Heart left ventricle (tissue), 16 donors: Measurements from ENCODE around the gene FBN1. TPM values are rescaled to one million over a fixed set of nuclear protein-coding genes. Genes with fewer than 3 reads are reported as not detected.

Source experiments
- ATAC-seq, 4 donors: fragments of 200-7000 bp; cut with Tn5 transposase; one replicate each; pipeline ENCODE4 v1.9.1; 2020 to 2022; ENCODE audit warnings: moderate library complexity in 4 of 4, mild to moderate bottlenecking in 3 of 4, moderate number of reproducible peaks in 1 of 4
- DNase-seq, 5 donors: peaks; one replicate each; pipeline ENCODE4 v3.0.0-alpha.2; 2020
- H3K27ac ChIP-seq, 12 donors: fragments of 200-600 bp; sonication (generic) in 4 of 12; one replicate each; pipeline versions ENCODE4 v1.5.0 to v1.8.0; 2016 to 2022; ENCODE audit warnings: mild to moderate bottlenecking in 2 of 12
- H3K27me3 ChIP-seq, 9 donors: fragments of 200-600 bp; sonication (generic) in 2 of 9; one replicate each; pipeline versions ENCODE4 v1.5.1 to v1.8.0; 2016 to 2022; ENCODE audit warnings: mild to moderate bottlenecking in 3 of 9
- H3K36me3 ChIP-seq, 9 donors: fragments of 200-600 bp; sonication (generic) in 2 of 9; one replicate each; pipeline versions ENCODE4 v1.5.0 to v1.8.0; 2018 to 2022; ENCODE audit warnings: mild to moderate bottlenecking in 2 of 9
- H3K4me1 ChIP-seq, 12 donors: fragments of 200-600 bp; sonication (generic) in 4 of 12; one replicate each; pipeline versions ENCODE4 v1.5.0 to v1.8.0; 2016 to 2022; ENCODE audit warnings: mild to moderate bottlenecking in 3 of 12
- H3K4me3 ChIP-seq, 12 donors: fragments of 200-600 bp; sonication (generic) in 4 of 12; one replicate each; pipeline versions ENCODE4 v1.5.0 to v1.8.0; 2017 to 2022; ENCODE audit warnings: mild to moderate bottlenecking in 9 of 12, moderate library complexity in 4 of 12
- H3K9me3 ChIP-seq, 12 donors: fragments of 200-600 bp; sonication (generic) in 4 of 12; one replicate each; pipeline versions ENCODE4 v1.5.0 to v1.8.0; 2016 to 2022; ENCODE audit warnings: mild to moderate bottlenecking in 1 of 12
- CTCF ChIP-seq, 12 donors: fragments of 200-600 bp; sonication (generic) in 4 of 12; IDR thresholded peaks; one replicate each; pipeline versions ENCODE4 v1.5.0 to v1.8.0; 2018 to 2022; ENCODE audit warnings: antibody characterized with exemption in 12 of 12, mild to moderate bottlenecking in 5 of 12
- POLR2A ChIP-seq, 2 donors: fragments of 450-650 bp; IDR thresholded peaks; one replicate each; pipeline ENCODE4 v1.6.1; 2017; ENCODE audit warnings: antibody characterized with exemption in 2 of 2, mild to moderate bottlenecking in 2 of 2, moderate library complexity in 2 of 2
- WGBS, 4 donors: extraction: QIAGEN DNeasy Blood & Tissue Kit in 2 of 4; methylation state at CpG; one replicate each; pipeline versions ENCODE4 v1.1.5 to v1.1.7; 2013 to 2018; 5-methylcytosine and 5-hydroxymethylcytosine counted together
- intact Hi-C, 10 donors: fragments of 100-400 bp; cut with DNase I; formaldehyde crosslinking; loops; one replicate each; pipeline versions ENCODE4 v1.11.1 to v1.14.2; 2022
- polyA plus RNA-seq, 2 donors: library from polyadenylated mRNA; stranded (reverse); fragments of 200-250 nt; gene quantifications; one replicate each; pipeline ENCODE4 v1.2.3, GENCODE V29; 2013
- total RNA-seq, 9 donors: library from RNA; depleted of rRNA in 2 of 9; stranded (reverse); fragments of >200 nt in 2 of 9; fragmentation: NEBNext Ultra II Directional in 3 of 9; extraction: Animal tissue kit (Norgen Biotek cat#: 25700) in 3 of 9; gene quantifications; one replicate each; pipeline versions ENCODE4 v1.1.0 to v1.2.4, GENCODE V29; 2016 to 2023
- donor health status: ischemic (EF 13 %, LVEDD 7.1; RV severe dilation, severe dysfunction).
- donor health status: healthy with polysubstance abuse.
- donor health status: DM: no; HTN: yes; CAD: no.
- donor health status: DM: no; HTN: no; CAD: no.
- donor health status: ischemic (EF 25% LVEDD 6.9; RV normal size, moderate dysfunction).
- donor health status: ischemic (EF 25% LVEDD 5.7; RV mildly dilated, moderate dysfunction).
- donor health status: healthy.
- donor health status: DM: yes; HTN: yes; CAD: no.
- donor health status: ischemic (EF 35%, LVEDD 5.7; RV mildly dilated, moderate dysfunction).
- donor health status: nonischemic (EF 11% LVEDD 7.7; RV severe dilation, severe dysfunction).
- donor health status: DM: yes; HTN: yes; CAD: no.
- donor health status: PGD.
- donor health status: ischemic (EF 29% LVEDD 5.4; RV normal size, mild dysfunction).
- donor health status: nonischemic (EF 23%, LVEDD 6.1; RV moderate dilation, normal function).

Gene FBN1
- total and polyA plus RNA-seq, 11 donors, result 5.7 to 115 (median 31.4) TPM

GRCh38 chr15:48564690-48565089 lies 80.8 kb downstream of the FBN1 start:
- TF ChIP-seq CTCF (IDR thresholded peaks at IDR 0.05) (no peak), POLR2A (IDR thresholded peaks at IDR 0.05) (no peak)
- 88 to 89% (median 89%) methylated on average over 4 of the region's 4 CpGs for WGBS, 4 donors
- DNase-seq, result no peak
- intact Hi-C loops, result loop anchor here in 2 of 10 donors (10.0 kb wide), 2 partner anchors 60 to 70 kb away; no protein-coding TSS in a partner anchor
- Histone ChIP-seq H3K4me1 (peaks cover 0 to 48% (median 9%) of the 10 kb centered on the region in 12 donors), H3K27ac (no peak overlapping the region), H3K9me3 (no peaks in the 10 kb centered on the region), H3K4me3 (no peak overlapping the region), H3K27me3 (no peaks in the 10 kb centered on the region), H3K36me3 (no peaks in the 10 kb centered on the region)
- no peak for ATAC-seq

- Histone ChIP-seq H3K4me3 (no peak overlapping the region), H3K27ac (no peak overlapping the region), H3K27me3 (no peaks in the 10 kb centered on the region), H3K9me3 (no peaks in the 10 kb centered on the region), H3K36me3 (no peaks in the 10 kb centered on the region), H3K4me1 (peaks cover 0 to 54% (median 9%) of the 10 kb centered on the region in 12 donors)
- ATAC-seq (no peak), DNase-seq (no peak)
- WGBS, 4 donors, result 87 to 93% (median 90%) methylated on average over 3 of the region's 3 CpGs
- intact Hi-C loops, result loop anchor here in 2 of 10 donors (10.0 kb wide), 2 partner anchors 61 to 71 kb away; no protein-coding TSS in a partner anchor
- TF ChIP-seq CTCF (IDR thresholded peaks at IDR 0.05), result no peak
- no peak for TF ChIP-seq POLR2A (IDR thresholded peaks at IDR 0.05)
These were observed 81.6 kb downstream of the FBN1 start for GRCh38 chr15:48563934-48564333.

GRCh38 chr15:48560321-48561051 lies 85.0 kb downstream of the FBN1 start:
- Histone ChIP-seq H3K4me1 (peaks cover 0 to 61% (median 4%) of the 10 kb centered on the region in 12 donors), H3K36me3 (no peaks in the 10 kb centered on the region), H3K27me3 (no peaks in the 10 kb centered on the region), H3K9me3 (no peaks in the 10 kb centered on the region), H3K4me3 (no peak overlapping the region), H3K27ac (peak overlapping the region in 4 of 12 donors; percentile 32 to 38 (median 36))
- TF ChIP-seq CTCF (IDR thresholded peaks at IDR 0.05) (no peak), POLR2A (IDR thresholded peaks at IDR 0.05) (no peak)
- ATAC-seq (peak in 3 of 4 donors; percentile 19 to 54 (median 37)), DNase-seq (no peak)
- 75 to 83% (median 82%) methylated on average over 7 of the region's 7 CpGs for WGBS, 4 donors
- intact Hi-C loops, result loop anchor here in 2 of 10 donors (10.0 kb wide), 2 partner anchors 64 to 74 kb away; no protein-coding TSS in a partner anchor

- 56 to 69% (median 63%) methylated on average over 5 of the region's 5 CpGs for WGBS, 4 donors
- no peaks in the 10 kb centered on the region for H3K27me3 ChIP-seq
- H3K9me3 ChIP-seq, result no peaks in the 10 kb centered on the region
- TF ChIP-seq CTCF (IDR thresholded peaks at IDR 0.05) (no peak), POLR2A (IDR thresholded peaks at IDR 0.05) (no peak)
- H3K27ac ChIP-seq, result peak overlapping the region in 8 of 12 donors; percentile 1 to 38 (median 24)
- no peak overlapping the region for H3K4me3 ChIP-seq
- peaks cover 0 to 68% (median 8%) of the 10 kb centered on the region in 12 donors for H3K4me1 ChIP-seq
- peak in 2 of 5 donors; percentile 30 to 39 for DNase-seq
- intact Hi-C loops, result loop anchor here in 1 of 10 donors (5.0 kb wide), 1 partner anchor 68 kb away; no protein-coding TSS in a partner anchor
- peak in 3 of 4 donors; percentile 19 to 57 (median 33) for ATAC-seq
- H3K36me3 ChIP-seq, result no peaks in the 10 kb centered on the region
These were observed 86.2 kb downstream of the FBN1 start for GRCh38 chr15:48559285-48559684.
